Dedifferentiated amniotic fluid mesenchymal stem cell (primary cell): ENCODE measurements around the gene FYN.
A peak's percentile ranks its signal among the peaks of the same experiment; 100 is the strongest.

ENCODE experiments used
- DNase-seq: peaks from one replicate; pipeline ENCODE4 v3.0.0-alpha.2; 2016; ENCODE audit errors: extremely low spot score

The FYN gene

DNA sequence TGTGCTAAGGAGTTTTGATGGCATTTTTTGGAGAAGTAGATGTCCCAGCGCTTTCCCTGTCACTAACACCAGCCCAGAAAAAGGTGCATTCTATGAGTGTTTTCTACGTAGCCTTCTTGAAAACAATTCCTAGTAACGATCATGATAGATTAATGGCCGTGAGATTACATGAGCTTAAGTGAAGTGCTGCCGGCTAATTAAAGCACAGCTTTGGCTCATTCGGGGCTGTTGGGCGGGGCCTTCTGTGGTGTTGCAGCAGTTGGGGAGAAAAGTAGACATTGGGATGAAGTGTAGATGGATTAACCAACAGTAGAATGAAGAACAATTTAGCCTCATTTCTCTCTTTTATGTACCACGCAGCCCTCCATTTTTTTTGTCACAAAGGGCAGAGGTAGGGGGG lies 246.8 kb downstream of the FYN start:
- DNase-seq: no peak

DNA sequence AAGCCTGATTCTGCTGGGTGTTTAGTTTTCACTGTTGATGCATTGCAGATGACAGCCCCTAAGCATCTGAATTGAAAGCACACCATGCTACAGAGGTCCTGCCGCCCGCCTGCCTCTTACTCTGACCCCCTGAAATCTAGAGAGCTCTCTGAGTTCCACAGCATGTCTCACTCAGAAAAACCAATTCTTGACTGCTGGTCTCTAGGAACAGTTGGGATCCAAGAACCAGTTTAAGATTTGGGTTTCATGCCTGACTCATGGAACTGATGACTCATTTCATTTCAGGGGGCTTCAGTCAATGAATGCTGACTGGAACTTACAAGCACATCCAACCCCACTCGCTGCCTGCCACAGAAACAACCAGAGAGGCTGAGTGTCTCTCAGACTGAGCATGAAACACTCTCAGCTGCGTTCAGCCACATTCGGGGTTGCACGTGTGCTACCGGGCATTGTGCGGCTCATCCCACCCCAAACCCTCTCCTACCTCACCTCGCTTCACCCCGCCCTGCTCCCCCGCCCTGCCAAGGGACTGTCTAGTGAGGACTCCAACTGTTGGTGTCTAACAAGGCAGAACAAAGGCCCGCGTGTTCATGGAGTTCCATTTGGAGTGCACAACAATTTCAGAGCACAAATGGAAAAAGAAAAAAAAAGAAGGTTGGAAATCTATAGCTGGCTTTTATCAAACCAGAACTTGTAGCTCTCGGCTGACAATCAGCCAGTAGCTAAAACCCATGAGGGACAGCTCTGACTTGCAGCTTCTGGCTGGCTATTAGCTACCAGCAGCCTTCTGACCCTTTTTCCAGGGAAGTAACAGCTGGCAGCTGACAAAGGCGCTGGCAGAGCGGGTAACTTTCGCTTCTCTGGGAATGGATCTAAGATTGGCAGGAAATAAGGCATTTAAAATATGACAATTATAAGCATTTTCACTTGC lies 247.5 kb downstream of the FYN start:
- DNase-seq: peak; percentile 38

DNA sequence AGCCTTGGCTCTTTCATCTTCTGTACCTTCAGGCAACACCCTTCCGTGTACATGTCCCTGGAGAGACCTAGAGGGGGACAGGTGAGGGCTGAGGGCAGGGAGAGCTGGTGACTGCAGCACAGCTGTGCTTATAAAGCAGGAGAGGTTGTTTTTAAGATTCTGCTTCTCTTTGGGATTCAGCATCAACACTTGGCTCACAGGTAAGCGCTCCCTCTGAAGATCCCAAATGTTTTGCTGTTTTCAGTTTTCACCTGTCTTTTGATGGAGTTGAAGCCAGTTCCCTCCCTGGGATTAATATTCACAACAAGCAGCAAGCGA lies 248.2 kb downstream of the FYN start:
- DNase-seq: no peak

DNA sequence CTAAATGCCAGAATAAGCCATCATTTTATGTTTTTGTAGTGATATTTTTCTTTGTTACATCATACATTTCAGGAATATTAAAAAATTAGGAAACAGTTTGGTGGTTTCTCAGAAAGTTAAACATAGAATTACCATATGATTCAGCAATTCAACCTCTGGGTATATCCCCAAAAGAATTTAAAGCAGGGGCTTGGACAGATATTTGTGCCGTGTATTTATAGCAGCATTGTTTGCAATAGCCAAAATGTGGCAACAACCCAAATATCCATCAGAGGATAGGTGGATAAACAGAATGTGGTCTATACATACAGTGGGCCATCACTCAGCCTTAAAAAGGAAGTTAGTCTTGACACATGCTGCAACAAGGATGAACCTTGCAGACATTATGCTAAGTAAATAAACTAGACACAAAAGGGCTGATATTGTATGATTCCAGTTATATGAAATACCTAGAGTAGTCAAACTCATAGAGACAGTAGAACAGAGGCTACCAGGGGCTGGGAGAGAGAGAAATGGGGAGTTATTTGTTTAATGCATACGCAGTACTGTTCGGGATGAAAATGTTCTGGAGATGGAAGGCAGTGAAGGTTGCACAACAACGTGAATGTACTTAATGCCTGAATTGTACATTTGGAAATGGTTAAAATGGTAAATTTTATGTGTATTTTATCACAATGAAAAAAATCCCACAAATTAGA lies 248.7 kb downstream of the FYN start:
- DNase-seq: peak; percentile 61

DNA sequence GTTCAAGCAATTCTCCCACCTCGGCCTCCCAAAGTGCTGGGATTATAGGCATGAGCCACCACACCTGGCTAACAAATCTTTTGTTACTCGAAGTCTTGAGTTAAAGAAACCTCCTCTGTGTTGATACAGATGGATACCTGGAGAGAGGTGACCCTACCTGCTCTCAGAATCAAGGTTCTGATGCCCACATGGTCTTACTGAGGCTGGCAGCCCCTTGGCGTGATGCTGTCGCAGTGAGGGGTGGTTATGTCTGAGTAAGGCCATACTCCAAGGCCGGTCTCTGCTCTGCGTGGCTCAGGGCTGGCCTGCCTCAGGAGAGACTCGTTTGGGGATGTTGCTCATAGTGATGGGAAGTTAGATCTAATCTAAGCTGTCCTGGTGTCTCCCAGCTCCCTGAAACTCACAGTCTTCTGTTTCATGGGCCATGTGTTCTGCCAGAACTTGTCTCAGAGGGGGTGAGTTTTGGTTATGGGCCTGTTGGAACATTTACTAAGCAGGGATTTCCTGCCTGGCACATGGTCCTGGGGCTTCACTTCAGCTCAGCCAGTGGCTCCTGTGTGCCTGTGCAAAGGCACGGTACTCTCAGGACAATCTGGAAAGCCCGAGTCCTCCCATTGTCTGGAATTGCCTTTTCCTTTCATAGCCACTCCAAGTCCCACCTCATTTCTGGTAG lies 250.1 kb downstream of the FYN start:
- no peak for DNase-seq

DNA sequence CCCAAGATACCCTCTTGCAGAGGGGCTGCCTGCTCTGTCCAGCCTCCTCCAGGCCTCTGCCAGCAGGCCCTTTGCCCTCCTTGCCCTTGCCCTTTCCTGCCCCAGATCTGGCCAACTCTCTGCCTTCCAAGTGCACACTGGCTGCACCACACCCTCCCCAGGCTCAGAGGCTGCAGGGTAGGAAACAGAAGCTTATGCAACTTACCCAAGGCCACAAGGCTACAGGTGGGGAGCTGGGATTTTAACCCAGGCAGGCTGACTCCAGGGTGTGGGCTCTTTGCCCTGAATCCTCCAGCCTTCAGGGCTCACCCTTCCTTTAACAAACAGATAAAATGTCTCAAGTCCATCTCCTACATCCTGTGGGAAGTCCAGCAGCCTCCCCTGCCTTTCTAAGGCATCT lies 253.1 kb downstream of the FYN start:
- DNase-seq: no peak

DNA sequence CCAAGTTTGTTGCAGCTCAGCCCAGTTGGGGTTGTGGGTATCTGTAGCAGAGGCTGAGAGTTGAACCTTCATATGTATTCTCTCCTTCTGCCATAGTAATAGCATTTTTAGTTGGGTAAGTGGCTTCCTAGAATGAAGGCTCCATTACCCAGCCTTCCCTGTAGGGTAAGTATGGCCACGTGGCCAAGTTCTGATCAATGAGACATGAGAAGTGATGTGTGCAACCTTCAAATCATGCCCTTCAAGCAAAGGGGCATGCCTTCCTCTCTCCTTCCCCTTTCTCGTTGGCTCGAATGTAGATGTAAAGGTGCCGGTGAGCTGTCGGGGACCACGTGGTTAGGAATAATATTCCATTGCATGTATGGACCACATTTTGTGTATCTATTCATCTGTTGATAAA lies 254.8 kb downstream of the FYN start:
- no peak for DNase-seq

DNA sequence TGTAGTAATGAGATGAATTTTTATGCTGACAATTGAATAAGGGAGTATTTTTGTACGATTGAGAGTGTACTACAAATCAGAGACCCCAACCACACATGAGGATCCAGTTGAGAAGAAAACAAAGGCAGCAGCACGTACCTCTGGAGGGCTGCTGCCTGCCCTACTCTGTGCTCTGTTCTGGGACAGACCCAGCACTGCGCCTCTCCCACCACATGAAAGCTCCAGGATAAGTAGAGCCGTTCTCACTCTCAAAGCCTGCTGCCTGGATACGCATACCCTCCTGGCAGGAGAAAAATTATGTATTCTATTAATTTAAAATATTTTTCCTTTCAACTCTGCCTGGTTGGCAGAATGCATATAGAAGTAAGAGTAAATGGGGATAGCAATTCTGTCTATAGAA lies 256.1 kb downstream of the FYN start:
- DNase-seq: no peak

DNA sequence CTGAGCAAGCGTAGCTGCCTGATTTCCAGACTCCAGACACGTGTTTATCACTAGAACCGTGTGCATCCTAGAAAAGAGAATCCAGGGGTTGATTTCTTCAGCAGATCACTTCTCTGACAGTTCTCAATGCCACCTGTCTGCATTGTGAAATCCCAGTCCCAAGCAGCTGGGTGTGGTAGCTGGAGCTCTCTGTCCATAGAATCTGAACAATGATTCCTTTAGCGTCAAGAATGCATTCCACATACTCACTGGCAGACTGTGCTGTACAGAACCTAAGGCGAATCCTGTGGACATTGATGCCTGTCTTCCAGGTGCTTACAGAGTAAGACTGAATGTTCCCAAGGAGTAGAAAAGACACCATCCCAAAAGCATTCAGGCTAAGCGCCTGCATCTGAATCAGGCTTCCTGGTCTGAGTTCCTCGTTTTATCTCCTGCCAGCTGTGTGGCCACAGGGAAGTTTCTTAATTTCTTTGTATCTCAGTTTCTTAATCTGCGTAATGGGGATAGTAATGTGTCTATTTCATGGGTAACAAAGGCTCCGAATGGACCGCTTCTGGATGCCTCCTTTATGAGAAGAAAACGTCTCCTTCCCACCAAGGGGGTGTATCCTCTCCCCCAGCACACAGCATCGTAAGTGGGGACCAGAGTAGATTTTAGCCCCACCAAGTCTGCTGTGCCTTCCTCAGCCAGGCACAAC lies 257.2 kb downstream of the FYN start:
- no peak for DNase-seq

DNA sequence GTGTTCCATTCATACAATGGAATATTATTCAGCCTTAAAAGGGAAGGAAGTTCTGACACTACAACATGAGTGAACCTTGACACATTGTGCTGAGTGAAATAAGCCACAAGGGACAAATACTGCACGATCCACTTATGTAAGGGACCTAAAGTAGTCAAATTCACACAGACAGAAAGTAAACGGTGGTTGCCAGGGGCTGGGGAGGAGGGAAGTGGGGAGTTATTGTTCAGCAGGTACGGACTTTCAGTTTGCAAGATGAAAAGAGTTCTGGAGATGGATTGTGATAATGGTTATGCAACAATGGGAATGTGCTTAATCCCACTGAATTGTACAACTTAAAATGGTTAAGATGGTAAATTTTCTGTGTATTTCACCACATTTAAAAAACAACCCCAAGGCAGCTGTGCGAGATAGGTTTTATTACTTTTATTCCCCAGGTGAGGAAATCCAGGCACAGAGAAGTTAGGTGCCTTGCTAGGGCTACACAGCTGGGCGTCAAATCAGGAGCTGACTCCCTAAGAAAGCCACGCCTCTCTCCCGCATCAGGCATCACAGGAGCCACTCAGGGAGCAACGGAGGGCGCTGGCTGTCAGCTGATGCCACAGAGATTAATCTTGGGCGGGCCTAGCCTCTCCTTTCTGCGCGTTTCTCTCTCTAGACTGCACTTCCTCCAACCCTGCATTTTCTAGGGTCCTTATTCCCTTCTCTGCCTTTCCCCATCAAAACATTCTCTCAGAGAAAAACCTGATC lies 258.2 kb downstream of the FYN start:
- DNase-seq: no peak

DNA sequence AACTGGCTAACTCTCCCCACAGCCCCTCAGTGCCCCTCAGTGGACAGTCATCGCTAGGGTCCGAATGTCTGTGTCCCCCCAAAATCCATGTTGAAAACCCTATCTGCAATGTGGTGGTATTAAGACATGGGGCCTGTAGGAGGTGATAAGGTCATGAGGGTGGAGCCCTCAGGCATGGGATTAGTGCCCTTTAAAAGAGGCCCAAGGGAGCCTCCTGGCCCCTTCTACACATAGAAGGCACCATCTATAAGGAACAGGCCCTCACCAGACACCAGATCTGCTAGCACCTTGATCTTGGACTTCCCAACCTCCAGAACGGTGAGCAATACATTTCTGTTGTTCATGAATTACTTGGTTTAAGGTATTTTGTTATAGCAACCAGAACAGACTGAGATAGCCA lies 260.9 kb downstream of the FYN start:
- no peak for DNase-seq

DNA sequence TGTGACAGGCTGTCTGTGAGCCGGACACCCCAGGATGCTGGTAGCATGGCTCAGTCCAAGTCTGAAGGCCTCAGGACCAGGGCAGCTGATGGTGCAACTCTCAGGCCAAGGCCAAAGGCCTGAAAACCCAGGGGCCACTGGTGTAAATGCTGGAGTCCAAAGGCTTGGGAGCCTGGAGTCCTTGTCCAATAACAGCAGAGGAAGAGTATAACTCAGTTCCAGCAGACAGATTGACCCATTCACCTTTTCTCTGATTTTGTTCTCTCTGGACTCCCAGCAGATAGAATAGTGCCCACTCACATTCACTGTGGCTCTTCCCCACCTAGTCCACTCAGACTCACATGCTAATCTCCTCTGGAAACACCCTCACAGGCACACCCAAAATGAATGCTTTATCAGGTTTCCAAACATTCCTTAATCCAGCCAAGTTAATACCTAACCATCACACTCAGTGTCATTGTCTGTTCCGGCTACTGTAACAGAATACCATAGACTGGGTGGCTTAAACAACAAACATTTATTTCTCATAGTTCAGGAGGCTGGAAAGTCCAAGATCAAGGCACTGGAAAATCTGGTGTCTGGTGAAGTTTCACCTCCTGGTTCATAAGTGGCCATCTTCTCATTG lies 262.6 kb downstream of the FYN start:
- no peak for DNase-seq
